Body of pancreas (tissue), 4 donors: ENCODE results near the gene GNPAT. TPM values are rescaled to one million over a fixed set of nuclear protein-coding genes. Genes with fewer than 3 reads are reported as not detected.

Experiments used
- ATAC-seq: fragments of 150-250 bp; one replicate; pipeline ENCODE4 v1.9.1; 2016
- DNase-seq, 4 donors: peaks; one replicate each; pipeline ENCODE4 v3.0.0-alpha.2; 2019
- H3K27ac ChIP-seq, 4 donors: fragments of 200-600 bp; sonication (generic); 1 replicate in 3 of 4; 2 replicates in 1 of 4; pipeline versions ENCODE4 v1.5.1 to v1.6.1; 2016 to 2019; ENCODE audit warnings: mild to moderate bottlenecking in 1 of 4, mixed read lengths in 1 of 4, moderate library complexity in 1 of 4
- H3K27me3 ChIP-seq, 2 donors: fragments of 200-600 bp; sonication (generic); one replicate each; pipeline ENCODE4 v1.6.0; 2016; ENCODE audit warnings: mild to moderate bottlenecking in 1 of 2
- H3K36me3 ChIP-seq, 2 donors: fragments of 200-600 bp; sonication (generic); replicated peaks in 1 of 2; 2 replicates each; pipeline ENCODE4 v1.5.1; 2016; ENCODE audit warnings: low read depth in 2 of 2; ENCODE audit not compliant: insufficient read depth in 1 of 2
- H3K4me1 ChIP-seq: fragments of 200-600 bp; sonication (generic); one replicate; pipeline ENCODE4 v1.6.0; 2016
- H3K4me3 ChIP-seq, 2 donors: fragments of 200-600 bp; sonication (generic); 1 replicate in 1 of 2; 2 replicates in 1 of 2; pipeline ENCODE4 v1.5.1; 2016 to 2019
- H3K9me3 ChIP-seq, 3 donors: fragments of 200-600 bp; sonication (generic); 1 replicate in 2 of 3; 2 replicates in 1 of 3; pipeline ENCODE4 v1.5.1; 2016
- POLR2A ChIP-seq, 3 donors: fragments of 450-650 bp; IDR thresholded peaks; one replicate each; pipeline ENCODE4 v1.6.1; 2016; ENCODE audit warnings: antibody characterized with exemption in 3 of 3, mild to moderate bottlenecking in 2 of 3
- WGBS, 2 donors: methylation state at CpG; one replicate each; pipeline ENCODE4 v1.1.5; 2017; 5-methylcytosine and 5-hydroxymethylcytosine counted together
- intact Hi-C: fragments of 100-400 bp; cut with DNase I; formaldehyde crosslinking; loops from one replicate; pipeline ENCODE4 v1.15.1; 2023
- small RNA-seq: library from RNA; depleted of rRNA; stranded (forward); fragments of <200 nt; gene quantifications from one replicate; pipeline ENCODE3, GENCODE V24; 2016
- total RNA-seq, 2 donors: library from RNA; depleted of rRNA; stranded (reverse); fragments of >200 nt; gene quantifications; one replicate each; pipeline ENCODE4 v1.1.0, GENCODE V29; 2016
- TF ChIP-seq, protein P1 (sequence below), 7 experiments: fragments of 450-650 bp in 4 of 7; fragments of 200-600 bp in 3 of 7; sonication (generic) in 3 of 7; IDR thresholded peaks; one replicate each; pipeline ENCODE4 v1.5.1; 2016 to 2019; ENCODE audit warnings: antibody characterized with exemption in 7 of 7

The GNPAT gene
- total RNA-seq, 2 donors from 2014 or later = 18.1 to 27.0 TPM

DNA sequence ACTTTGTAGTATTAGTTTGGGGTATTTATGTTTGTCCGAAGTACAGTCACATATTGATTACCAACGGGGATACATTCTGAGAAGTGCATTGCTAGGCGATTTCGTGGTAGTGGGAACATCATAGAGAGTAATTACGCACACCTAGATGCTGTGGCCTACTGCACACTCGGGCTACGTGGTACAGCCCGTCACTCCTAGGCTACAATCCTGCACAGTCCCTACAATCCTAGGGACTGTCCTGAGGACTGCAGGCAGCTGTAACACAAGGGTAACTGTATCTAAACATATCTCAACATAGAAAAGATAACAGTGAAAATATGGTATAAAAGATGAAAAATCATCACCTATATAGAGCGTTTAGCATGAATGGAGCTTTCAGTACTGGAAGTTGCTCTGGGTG, 78.1 kb downstream of the GNPAT start:
- H3K4me3 ChIP-seq = no peak overlapping the region
- TF ChIP-seq, protein P1, sequence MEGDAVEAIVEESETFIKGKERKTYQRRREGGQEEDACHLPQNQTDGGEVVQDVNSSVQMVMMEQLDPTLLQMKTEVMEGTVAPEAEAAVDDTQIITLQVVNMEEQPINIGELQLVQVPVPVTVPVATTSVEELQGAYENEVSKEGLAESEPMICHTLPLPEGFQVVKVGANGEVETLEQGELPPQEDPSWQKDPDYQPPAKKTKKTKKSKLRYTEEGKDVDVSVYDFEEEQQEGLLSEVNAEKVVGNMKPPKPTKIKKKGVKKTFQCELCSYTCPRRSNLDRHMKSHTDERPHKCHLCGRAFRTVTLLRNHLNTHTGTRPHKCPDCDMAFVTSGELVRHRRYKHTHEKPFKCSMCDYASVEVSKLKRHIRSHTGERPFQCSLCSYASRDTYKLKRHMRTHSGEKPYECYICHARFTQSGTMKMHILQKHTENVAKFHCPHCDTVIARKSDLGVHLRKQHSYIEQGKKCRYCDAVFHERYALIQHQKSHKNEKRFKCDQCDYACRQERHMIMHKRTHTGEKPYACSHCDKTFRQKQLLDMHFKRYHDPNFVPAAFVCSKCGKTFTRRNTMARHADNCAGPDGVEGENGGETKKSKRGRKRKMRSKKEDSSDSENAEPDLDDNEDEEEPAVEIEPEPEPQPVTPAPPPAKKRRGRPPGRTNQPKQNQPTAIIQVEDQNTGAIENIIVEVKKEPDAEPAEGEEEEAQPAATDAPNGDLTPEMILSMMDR (IDR thresholded peaks at IDR 0.05) = no peak
- TF ChIP-seq POLR2A (IDR thresholded peaks at IDR 0.05) = no peak
- H3K36me3 ChIP-seq = no peaks in the 10 kb centered on the region
- intact Hi-C loops = no loop called here
- H3K4me1 ChIP-seq = no peaks in the 10 kb centered on the region
- no peak overlapping the region for H3K27ac ChIP-seq
- ATAC-seq (no peak), DNase-seq (no peak)
- no peaks in the 10 kb centered on the region for H3K9me3 ChIP-seq
- 77 to 89% methylated on average over 9 of the region's 9 CpGs for WGBS, 2 donors
- H3K27me3 ChIP-seq = no peaks in the 10 kb centered on the region

DNA sequence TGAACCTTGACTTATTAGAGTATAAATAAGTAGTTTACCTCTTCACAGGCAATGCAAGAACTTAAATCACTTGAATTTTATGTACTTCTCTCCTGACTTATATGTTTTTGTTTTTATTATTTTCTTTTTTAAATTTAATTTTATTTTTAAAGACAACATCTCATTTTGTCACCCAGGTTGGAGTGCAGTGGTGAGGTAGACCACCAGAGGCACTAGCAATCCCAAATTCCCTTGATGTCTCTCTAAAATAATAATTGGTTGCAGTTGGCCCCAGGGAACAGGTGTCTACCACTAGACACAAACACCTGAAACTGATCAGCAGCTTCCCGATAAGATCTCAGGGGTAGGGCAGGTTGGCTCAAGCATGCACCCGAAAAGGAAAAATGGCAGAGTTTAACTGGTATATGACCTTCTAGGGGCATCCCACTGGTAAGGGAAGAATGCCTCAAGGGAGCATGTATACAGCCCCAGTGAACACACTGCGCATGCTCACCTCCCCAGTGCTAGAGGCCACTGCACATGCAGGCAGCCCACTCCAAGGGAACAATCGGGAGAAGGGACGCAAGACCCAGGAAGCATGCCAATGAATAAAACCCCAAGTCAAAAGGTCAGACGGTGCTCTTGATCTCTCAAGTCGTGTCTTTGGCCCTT, 82.0 kb downstream of the GNPAT start:
- H3K27me3 ChIP-seq = no peaks in the 10 kb centered on the region
- H3K27ac ChIP-seq = no peak overlapping the region
- WGBS, 2 donors = 76 to 83% methylated on average over 7 of the region's 7 CpGs
- H3K4me3 ChIP-seq = no peak overlapping the region
- no peaks in the 10 kb centered on the region for H3K9me3 ChIP-seq
- ATAC-seq (no peak), DNase-seq (no peak)
- TF ChIP-seq, protein P1 (IDR thresholded peaks at IDR 0.05) = no peak
- TF ChIP-seq POLR2A (IDR thresholded peaks at IDR 0.05) = no peak
- no peaks in the 10 kb centered on the region for H3K36me3 ChIP-seq
- intact Hi-C loops = no loop called here
- H3K4me1 ChIP-seq = peaks cover 11% of the 10 kb centered on the region

DNA sequence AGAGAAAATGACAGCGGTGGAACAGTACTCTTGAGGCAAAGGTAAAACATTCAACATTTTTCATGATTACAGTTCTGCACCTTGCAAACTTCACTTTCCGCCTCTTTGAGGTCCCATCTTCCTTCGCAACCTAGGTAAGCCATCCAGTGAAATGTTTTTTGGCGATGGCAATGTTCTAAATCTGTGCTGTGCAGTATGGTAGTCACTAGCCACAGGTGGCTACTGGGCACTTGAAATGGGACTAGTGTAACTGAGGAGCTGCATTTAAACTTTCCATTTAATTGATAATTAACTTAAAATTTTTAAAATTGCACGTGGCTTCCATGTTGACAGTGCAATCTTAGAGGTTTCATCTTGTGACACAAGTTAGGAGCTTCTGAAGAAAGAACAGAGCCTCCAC, 83.6 kb downstream of the GNPAT start:
- WGBS, 2 donors = 79 to 86% methylated on average over 5 of the region's 5 CpGs
- no peak overlapping the region for H3K4me3 ChIP-seq
- TF ChIP-seq, protein P1 (IDR thresholded peaks at IDR 0.05) = no peak
- no peak for TF ChIP-seq POLR2A (IDR thresholded peaks at IDR 0.05)
- ATAC-seq = no peak
- no peak for DNase-seq
- H3K9me3 ChIP-seq = no peaks in the 10 kb centered on the region
- H3K27ac ChIP-seq = no peak overlapping the region
- no peaks in the 10 kb centered on the region for H3K27me3 ChIP-seq
- H3K36me3 ChIP-seq = no peaks in the 10 kb centered on the region
- intact Hi-C loops = no loop called here
- H3K4me1 ChIP-seq = peaks cover 11% of the 10 kb centered on the region

DNA sequence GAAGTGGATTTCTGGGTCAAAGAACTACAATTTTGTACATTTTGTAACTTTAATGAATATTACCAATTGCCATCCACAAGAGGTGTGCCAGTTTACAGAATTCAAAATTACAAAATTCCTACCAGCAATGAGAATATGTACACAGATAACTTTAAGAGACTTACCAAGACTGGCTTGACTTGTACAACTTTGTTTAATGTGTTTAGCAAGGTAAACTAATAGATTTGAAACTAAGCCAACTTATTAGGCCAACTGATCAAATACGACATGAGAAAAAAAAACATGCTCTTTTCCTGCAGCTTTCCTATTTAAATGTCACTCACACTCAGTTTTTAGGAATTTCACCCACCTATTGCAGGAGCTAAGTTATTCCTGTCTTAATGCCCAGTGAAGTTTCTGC, 85.2 kb downstream of the GNPAT start:
- intact Hi-C loops = no loop called here
- WGBS, 2 donors = 8 to 15% methylated on average over 1 of the region's 1 CpG
- H3K36me3 ChIP-seq = no peaks in the 10 kb centered on the region
- peaks cover 11% of the 10 kb centered on the region for H3K4me1 ChIP-seq
- TF ChIP-seq POLR2A (IDR thresholded peaks at IDR 0.05) = no peak
- TF ChIP-seq, protein P1 (IDR thresholded peaks at IDR 0.05) = no peak
- H3K27ac ChIP-seq = no peak overlapping the region
- H3K9me3 ChIP-seq = no peaks in the 10 kb centered on the region
- H3K4me3 ChIP-seq = no peak overlapping the region
- no peak for ATAC-seq
- no peaks in the 10 kb centered on the region for H3K27me3 ChIP-seq
- DNase-seq = no peak

Small RNAs within 50 kb of the gene (small RNA-seq; reads per million reads assigned to genes)
- not detected for gene RNA5SP80

Other genes with a start within 250 kb of the GNPAT start
- 10 to 100 TPM; 14.3 to 35.3 TPM for gene FAM89A, start 201.0 kb upstream of the GNPAT start, total RNA-seq
- gene TRIM67, start 79.2 kb upstream of the GNPAT start, total RNA-seq = under 1 TPM in 1 of 2 donors, not detected in 1; under 0.01 TPM
- 10 to 100 TPM; 10.6 to 12.9 TPM for gene EXOC8, start 96.6 kb downstream of the GNPAT start, total RNA-seq
- gene SPRTN, start 97.1 kb downstream of the GNPAT start, total RNA-seq = 10 to 100 TPM; 10.9 to 11.2 TPM
- 10 to 100 TPM; 37.6 to 42.2 TPM for gene EGLN1, start 181.1 kb downstream of the GNPAT start, total RNA-seq